ENCODE results near the gene GNAO1.

Gene GNAO1

DNA sequence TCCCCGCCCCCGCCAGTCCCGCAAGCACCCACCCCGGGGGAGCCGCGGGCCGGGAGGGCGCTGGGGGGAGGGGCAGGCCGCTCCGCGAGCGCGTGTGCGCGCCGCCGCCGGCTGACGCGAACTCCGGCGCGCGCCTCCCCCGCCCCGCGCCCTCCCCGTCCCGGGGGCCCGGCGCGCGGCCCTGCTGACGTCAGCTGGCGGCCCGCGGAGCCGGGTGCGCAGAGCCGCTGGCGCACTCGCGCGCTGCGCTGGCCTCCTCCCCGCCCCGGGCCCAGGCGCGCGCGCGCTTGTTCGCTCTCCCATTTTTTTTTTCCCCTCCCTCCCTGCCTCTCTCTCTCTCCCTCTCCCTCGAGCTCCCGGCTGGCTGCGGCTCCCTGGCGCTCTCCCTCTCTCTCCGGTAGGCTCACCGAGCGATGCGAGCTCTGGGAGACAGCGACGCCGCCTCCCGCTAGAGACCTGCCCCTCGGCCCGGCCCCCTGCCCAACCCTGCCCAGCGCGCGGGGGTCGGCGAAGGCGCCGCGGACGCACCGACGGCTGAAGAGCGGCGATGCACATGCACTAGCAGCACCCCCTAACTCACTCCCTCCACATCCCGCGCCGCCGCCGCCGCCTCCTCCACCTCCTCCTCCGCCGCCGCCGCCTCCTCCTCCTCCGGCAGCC is at the start of gene GNAO1:
TSS of gene GNAO1 (plus strand) at position 334 of the 660 bp plus-strand sequence. CDS start 747 bp downstream, outside the sequence.
- peak; percentile 50 for DNase-seq

DNA sequence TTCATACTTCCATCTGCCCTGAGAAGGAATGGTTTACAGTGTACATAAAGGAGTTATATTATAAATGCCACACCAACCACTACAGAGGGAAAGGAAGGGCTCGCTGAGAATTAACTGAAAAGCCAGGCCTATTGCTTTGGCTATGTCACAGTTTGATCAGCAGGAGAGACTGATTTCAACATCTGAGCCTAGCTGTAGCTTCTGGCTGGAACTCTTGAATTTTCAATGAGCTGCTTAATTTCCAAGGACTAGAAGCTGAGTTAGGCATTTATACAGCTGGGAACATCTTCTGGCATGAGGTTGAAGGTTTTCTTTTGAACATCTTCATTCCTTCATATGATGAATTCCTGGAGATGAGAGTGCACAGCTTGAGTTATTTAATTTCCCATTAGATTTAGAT is 47.6 kb upstream of the GNAO1 start:
- no peak for DNase-seq

DNA sequence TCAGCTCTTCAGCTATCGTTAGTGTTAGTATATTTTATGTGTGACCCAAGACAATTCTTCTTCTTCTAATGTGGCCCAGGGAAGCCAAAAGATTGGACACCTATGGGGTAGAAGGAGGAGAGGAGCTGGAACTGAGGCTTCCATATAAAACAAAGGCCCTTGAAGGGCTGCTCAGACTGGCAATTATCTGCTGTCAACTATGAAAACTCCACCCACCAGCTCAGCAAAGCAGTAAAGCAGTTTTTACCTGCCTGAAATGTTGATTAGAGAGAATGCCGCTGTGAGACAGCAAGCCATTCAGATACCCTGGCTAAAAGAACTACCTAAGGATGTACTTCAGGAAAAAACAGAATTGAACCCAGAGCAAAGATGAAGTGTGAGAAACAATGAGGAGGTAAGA is 45.9 kb upstream of the GNAO1 start:
- no peak for DNase-seq

- no peak for DNase-seq
Observed at GRCh38 chr16:56151621-56152020, 39.7 kb upstream of the GNAO1 start.

- no peak for DNase-seq
Observed at GRCh38 chr16:56161658-56162057, 29.6 kb upstream of the GNAO1 start.

- no peak for DNase-seq
Observed at GRCh38 chr16:56163089-56163488, 28.2 kb upstream of the GNAO1 start.

GRCh38 chr16:56163938-56164337 is 27.4 kb upstream of the GNAO1 start:
- no peak for DNase-seq

- DNase-seq: no peak
Observed at GRCh38 chr16:56164636-56165035, 26.7 kb upstream of the GNAO1 start.

- DNase-seq: no peak
Observed at GRCh38 chr16:56174411-56174810, 16.9 kb upstream of the GNAO1 start.

- DNase-seq: no peak
Observed at GRCh38 chr16:56181401-56181800, 9.9 kb upstream of the GNAO1 start.

GRCh38 chr16:56183266-56183665 is 8.0 kb upstream of the GNAO1 start:
- DNase-seq: no peak

DNA sequence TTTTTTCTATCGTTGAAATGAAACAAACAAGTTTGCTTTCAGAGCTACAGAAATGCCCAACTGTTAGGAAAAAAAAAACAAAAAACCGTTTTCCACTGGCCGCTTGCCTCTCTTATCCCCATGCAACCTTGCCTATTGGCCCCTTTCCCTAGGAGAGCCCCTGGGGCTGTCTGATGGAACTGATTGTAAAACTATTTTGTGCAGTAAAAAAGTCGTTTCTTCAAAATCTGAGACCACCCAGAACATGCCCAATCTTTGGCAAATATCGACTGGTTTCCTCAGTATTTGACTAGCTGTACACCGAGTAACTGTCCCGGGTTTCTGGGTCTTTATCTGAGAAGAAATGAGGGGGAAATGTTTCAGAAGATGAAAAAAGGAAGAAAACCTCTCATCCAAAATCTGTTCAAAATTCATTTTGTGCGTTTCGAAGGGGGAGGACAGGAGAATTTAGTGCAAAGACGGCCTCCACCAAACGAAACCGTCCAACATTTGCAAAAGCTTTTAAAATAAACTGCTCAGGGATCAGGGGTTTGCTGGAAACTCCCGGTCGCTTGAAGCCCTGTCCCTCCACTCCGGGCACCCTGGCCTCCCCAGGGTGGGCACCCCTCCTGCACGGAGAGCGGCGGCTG is 1.1 kb upstream of the GNAO1 start:
- DNase-seq: no peak

- no peak for DNase-seq
Observed at GRCh38 chr16:56190677-56191155, 573 bp upstream of the GNAO1 start.

- no peak for DNase-seq
Observed at GRCh38 chr16:56191835-56192634, 746 bp downstream of the GNAO1 start.

- DNase-seq: no peak
Observed at GRCh38 chr16:56192635-56192945, 1.3 kb downstream of the GNAO1 start.

- DNase-seq: peak; percentile 14
Observed at GRCh38 chr16:56192986-56193945, 2.0 kb downstream of the GNAO1 start.

- peak; percentile 66 for DNase-seq
Observed at GRCh38 chr16:56193951-56194726, 2.9 kb downstream of the GNAO1 start.

GRCh38 chr16:56195151-56195550 is 3.9 kb downstream of the GNAO1 start:
- DNase-seq: no peak

GRCh38 chr16:56196381-56196780 is 5.1 kb downstream of the GNAO1 start:
- no peak for DNase-seq

DNA sequence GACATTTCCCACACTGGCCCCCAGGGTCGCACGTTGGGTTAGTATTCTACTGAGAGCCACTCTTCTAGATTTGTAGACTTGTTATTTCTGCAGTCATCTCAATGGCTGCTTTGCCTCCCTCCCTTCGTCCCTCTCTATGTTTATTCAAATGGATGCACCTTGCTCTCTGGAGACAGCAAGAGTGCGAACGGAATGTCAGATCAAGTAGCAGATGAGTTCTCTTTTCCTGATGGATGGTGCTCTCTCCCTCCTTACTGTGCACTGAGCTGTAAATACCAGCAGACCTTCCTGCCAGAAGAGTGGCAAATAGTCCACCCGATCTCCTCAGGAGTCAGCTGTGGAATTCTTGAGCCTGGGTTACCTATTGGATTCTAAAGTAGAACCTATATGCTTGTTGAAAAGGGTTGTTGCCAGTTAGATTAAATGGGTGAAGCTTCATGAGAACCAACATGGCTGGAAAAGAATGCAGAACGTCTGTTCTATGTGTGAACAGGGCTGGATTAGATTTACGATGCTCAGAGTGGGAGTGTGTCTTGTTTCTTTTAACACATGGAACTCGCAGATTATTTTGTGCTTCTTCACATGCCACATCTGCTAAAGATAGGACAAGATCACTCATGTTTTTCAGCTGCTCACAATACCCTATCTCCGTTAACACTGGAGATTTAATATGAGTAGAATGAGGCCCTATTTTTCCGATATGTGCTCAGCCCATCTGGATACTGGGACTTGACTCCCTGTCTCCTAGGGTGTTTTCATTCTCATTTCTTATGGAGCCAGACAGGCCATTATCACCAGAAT is 6.1 kb downstream of the GNAO1 start:
- no peak for DNase-seq
